Fibroblast of villous mesenchyme (primary cell): ENCODE data around the gene KCNJ5. TPM values are rescaled to one million over a fixed set of nuclear protein-coding genes. Genes with fewer than 3 reads are reported as not detected.

Source experiments
- DNase-seq: peaks from one replicate; pipeline ENCODE4 v3.0.0-alpha.2; 2010; ENCODE audit warnings: low read depth
- H3K4me3 ChIP-seq: 2 replicates; pipeline ENCODE4 v1.5.1; 2011; ENCODE audit warnings: low read depth, mild to moderate bottlenecking, low read length
- CTCF ChIP-seq: IDR thresholded peaks from 2 replicates; pipeline ENCODE4 v1.5.1; 2012; ENCODE audit warnings: low read depth, mild to moderate bottlenecking, low read length; ENCODE audit not compliant: insufficient read depth
- total RNA-seq: library from RNA; depleted of rRNA; stranded (reverse); fragments of >200 nt; gene quantifications from 2 replicates; pipeline ENCODE4 v1.2.3, GENCODE V29; 2012

The KCNJ5 gene
- total RNA-seq, 1 donor, result under 0.01 TPM

GRCh38 chr11:128961645-128962044 is 70.5 kb downstream of the KCNJ5 start:
- no peak for TF ChIP-seq CTCF
- H3K4me3 ChIP-seq, result no peak overlapping the region
- DNase-seq, result no peak

- H3K4me3 ChIP-seq, result no peak overlapping the region
- no peak for TF ChIP-seq CTCF
- no peak for DNase-seq
These were observed 71.7 kb downstream of the KCNJ5 start for GRCh38 chr11:128962896-128963295.

- no peak for TF ChIP-seq CTCF
- DNase-seq, result peak; percentile 22
- H3K4me3 ChIP-seq, result no peak overlapping the region
These were observed 72.7 kb downstream of the KCNJ5 start for GRCh38 chr11:128963744-128964325.

GRCh38 chr11:128964463-128964930 is 73.3 kb downstream of the KCNJ5 start:
- H3K4me3 ChIP-seq, result no peak overlapping the region
- no peak for TF ChIP-seq CTCF
- DNase-seq, result no peak

- no peak for TF ChIP-seq CTCF
- peak; percentile 20 for DNase-seq
- no peak overlapping the region for H3K4me3 ChIP-seq
These were observed 74.3 kb downstream of the KCNJ5 start for GRCh38 chr11:128965485-128965884.

GRCh38 chr11:128967578-128967977 is 76.4 kb downstream of the KCNJ5 start:
- no peak for TF ChIP-seq CTCF
- DNase-seq, result no peak

GRCh38 chr11:128968916-128969315 is 77.8 kb downstream of the KCNJ5 start:
- TF ChIP-seq CTCF, result no peak
- DNase-seq, result no peak
- H3K4me3 ChIP-seq, result no peak overlapping the region

More at GRCh38 chr11:128967578-128967977, 76.4 kb downstream of the KCNJ5 start:
- no peak overlapping the region for H3K4me3 ChIP-seq
